GM21367 (cell line): Measurements from ENCODE around the gene PPP3R1.

ENCODE experiments used
- ATAC-seq: cut with Tn5 transposase; IDR thresholded peaks from one replicate; pipeline ENCODE4 v1.9.1; 2021; ENCODE audit not compliant: unreplicated experiment

PPP3R1 gene

DNA sequence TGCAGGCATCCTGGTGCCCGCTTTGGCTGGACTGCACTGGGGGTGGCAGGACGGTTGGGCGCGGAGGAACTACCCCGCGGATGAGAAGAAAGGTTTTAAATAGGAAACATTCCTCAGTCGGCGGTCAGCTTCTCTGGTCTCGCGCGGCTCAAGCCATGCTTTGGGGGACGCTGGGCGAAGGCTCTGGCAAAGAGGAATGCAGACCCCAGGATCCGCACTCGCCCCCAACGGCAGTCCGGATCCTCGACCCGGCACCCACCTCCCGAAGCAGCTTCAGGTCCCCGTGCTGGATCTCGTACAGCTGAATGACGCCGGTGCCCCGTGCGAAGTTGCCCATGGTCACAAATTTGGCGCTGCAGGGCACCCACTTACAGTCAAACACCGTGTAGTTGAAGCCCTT, 95.3 kb downstream of the PPP3R1 start:
- peak; percentile 22 for ATAC-seq

DNA sequence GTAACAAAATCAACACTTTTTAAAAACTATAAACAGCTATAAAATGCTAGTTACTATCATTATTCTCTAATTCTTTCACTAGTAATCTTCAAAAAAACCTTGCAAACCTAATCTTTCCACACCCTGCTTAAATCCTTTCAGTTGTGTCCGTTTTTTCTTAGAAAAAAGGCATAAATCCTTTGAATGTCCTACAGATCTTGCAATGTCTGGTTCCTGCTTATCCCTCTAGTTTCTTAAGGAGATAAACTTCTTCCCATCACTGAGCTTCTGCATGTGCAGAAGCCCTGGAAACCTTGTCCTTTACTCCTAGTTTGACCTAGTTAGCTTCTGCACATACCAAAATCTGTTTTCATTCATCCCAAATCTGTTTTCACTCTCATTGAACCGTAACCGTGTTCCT, 95.9 kb downstream of the PPP3R1 start:
- no peak for ATAC-seq

DNA sequence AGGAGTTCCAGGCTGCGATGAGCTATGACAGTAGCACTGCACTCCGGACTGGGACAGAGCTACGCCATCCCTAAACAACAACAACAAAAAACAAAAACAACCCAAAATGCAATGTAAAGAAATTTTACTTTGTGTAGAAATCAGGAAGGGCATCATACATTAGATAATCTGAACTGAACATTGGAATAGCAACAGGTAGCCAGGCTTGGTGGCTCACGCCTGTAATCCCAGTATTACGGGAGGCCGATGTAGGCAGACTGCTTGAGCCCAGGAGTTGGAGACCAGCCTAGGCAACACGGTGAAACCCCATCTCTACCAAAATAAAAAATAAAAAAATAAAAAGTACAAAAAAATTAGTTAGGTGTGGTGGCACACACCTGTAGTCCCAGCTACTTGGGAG, 96.7 kb downstream of the PPP3R1 start:
- ATAC-seq: no peak

DNA sequence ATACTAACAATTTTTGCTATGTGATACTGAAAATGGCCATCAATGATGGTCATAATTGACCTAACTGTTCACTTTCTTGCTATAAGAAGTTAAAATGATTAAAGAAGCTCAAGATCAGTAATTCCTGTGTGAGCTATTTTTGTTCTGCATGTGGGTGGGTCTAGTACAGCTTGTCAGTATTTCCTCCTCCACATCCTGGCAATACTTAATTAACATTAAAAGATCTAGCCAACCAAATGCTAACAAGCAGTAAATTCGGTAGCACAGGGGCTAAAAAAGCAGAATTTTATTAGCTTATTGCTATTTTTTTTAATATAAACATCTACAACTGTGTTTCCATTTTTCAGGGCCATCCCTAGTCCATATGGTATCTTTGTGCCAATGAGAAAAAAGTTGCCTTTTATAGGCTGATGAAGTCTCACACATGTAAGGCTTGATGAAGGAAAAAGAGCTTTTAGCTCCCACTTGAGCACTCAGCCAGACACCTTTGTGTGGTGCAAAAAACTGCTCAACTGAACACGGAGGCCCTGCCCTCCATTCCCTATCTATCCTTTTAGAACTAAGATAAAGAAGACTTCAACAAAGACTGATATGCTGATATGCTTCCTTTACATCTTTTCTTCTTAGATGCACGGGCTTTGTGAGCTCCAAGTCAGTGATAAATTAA, 99.5 kb downstream of the PPP3R1 start:
- no peak for ATAC-seq

DNA sequence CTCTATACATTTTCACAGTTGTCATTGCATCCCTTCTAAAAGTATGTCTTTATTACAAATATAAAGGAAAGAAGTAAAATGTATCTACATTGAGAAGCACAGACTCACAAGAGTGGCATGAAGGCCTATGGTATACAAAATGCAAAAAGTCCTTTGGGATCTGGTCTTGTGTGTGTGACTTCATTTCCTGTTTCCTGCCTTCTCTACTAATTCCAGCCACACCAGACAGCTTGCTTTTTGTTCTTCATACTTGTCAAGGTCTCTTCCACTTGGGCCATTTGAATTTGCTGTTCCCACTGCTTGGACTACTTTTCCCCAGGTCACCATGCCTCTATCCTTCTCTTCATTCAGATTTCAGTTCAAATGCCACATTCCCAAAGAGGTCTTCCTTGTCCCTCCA, 101.3 kb downstream of the PPP3R1 start:
- ATAC-seq: no peak

DNA sequence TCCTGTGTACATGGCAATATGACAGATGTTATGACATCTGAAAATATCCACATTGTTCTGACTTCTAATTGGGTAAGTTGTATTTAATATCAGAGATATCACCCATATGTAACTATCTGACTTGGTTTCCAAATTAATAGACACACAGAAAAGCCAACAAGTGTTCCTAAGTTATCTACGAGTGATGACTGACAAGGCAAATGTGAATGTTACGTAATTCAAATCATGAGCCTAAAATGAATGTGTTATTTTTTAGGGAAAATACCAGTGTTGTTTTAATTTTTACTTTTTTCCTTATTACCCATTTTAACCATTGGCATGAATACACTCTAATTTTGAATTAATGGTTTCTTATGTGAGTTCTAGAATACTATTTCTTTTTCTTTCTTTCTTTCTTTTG, 110.5 kb downstream of the PPP3R1 start:
- ATAC-seq: no peak

DNA sequence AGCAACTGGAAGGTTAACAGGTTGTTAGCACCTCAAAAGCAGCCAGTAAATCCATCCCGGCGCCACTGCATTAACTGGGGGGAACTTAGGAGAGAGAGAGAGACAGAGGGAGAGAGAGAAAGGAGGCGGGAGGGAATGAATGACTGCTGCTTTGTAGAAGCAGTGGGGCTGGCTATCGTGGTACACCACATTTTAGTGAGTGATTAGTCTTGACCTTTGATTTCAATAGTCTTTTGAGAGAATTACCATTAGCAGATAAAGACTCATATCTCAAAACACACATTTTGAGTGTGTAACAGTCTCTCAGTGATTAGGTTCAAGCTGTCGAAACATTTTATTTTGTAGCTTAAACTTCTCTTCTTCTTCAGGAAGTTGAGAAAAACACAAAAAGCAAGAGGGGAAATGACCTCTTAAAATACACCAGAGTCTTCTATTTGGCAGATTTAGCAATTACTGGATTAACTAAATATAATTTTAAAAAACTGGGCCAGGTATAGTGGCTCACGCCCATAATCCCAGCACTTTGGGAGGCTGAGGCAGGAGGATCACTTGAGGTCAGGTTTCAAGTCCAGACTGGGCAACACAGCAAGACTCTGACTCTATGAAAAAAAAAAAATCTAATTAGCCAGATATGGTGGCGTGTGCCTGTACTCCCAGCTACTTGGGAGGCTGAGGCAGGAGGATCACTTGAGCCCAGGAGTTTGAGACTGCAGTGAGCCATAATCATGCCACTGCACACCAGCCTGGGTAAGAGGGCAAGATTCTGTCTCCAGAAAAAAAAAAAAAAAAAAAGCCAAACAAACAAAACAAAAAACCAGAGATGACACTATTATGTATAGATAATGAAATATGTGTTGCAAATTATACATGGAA, 116.6 kb downstream of the PPP3R1 start:
- no peak for ATAC-seq

DNA sequence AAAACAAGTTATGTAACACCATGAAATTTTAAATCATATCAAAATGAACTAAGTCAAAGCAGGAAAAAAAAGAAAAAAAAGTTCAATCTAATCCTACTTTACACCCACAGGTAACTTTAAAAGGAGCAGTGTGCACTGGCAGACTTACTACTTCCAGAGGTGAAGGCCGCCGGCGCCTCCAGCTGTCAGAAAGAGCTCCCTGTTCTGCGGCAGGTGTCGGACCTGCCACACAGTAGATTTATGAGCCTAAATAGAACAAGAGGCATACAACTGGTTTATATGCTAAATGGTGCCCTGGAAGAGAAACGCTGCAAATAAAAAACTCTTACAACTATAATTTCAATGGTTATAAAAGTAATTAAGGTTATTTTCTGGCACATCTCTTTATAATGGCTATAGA, 117.8 kb downstream of the PPP3R1 start:
- no peak for ATAC-seq

DNA sequence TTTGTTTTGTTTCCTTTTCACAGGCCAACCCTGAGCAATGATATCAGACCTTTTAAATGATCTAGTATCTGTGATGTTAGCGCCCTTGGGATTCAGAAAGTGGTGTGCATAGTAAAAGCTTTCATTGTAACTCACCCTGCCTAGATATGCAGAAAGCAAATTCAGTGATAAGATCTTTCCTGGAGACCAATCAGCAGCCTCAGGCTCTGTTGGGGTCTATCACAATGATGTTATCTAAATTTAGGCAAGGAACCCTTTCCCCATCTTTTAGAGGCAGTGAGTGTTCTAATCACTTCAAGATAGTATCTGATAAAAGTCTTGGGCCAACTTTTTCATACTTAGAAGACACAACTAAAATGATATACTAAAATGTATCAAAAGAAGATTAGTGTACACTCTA, 118.2 kb downstream of the PPP3R1 start:
- no peak for ATAC-seq
